Urothelium cell line (cell line): ENCODE measurements around the gene RET.
A peak's percentile ranks its signal among the peaks of the same experiment; 100 is the strongest.

Source experiments
- DNase-seq: peaks from one replicate; pipeline ENCODE4 v3.0.0; 2011; ENCODE audit warnings: low spot score, mixed read lengths
- FAIRE-seq: peaks from 2 replicates; lab custom pipeline; 2011; peaks lifted over from hg19 to GRCh38; lab: Jason Lieb, UNC

Gene RET

GRCh38 chr10:43105102-43105955 lies 28.5 kb downstream of the RET start:
- DNase-seq (peak; percentile 98), FAIRE-seq (peak; percentile 99)

- DNase-seq (no peak), FAIRE-seq (no peak)
Measured at GRCh38 chr10:43105956-43106229, 29.0 kb downstream of the RET start.

GRCh38 chr10:43106256-43107091 lies 29.6 kb downstream of the RET start:
- peak; percentile 50 for FAIRE-seq
- DNase-seq, result no peak

- DNase-seq (no peak), FAIRE-seq (no peak)
Measured at GRCh38 chr10:43108951-43109350, 32.1 kb downstream of the RET start.

GRCh38 chr10:43109671-43110249 lies 32.9 kb downstream of the RET start:
- peak; percentile 20 for FAIRE-seq

GRCh38 chr10:43110338-43111071 lies 33.6 kb downstream of the RET start:
- FAIRE-seq, result peak; percentile 48
- no peak for DNase-seq

More at GRCh38 chr10:43109671-43110249, 32.9 kb downstream of the RET start:
- no peak for DNase-seq

GRCh38 chr10:43111101-43111500 lies 34.2 kb downstream of the RET start:
- no peak for DNase-seq
- FAIRE-seq, result peak; percentile 20

GRCh38 chr10:43111921-43112607 lies 35.2 kb downstream of the RET start:
- FAIRE-seq (peak; percentile 55), DNase-seq (no peak)

- DNase-seq (no peak), FAIRE-seq (no peak)
Measured at GRCh38 chr10:43112608-43112961, 35.7 kb downstream of the RET start.

- FAIRE-seq, result no peak
- DNase-seq, result no peak
Measured at GRCh38 chr10:43113201-43114087, 36.6 kb downstream of the RET start.

GRCh38 chr10:43114088-43114742 lies 37.3 kb downstream of the RET start:
- FAIRE-seq, result peak; percentile 84
- DNase-seq, result no peak

GRCh38 chr10:43114743-43115611 lies 38.1 kb downstream of the RET start:
- peak; percentile 63 for FAIRE-seq
- no peak for DNase-seq

GRCh38 chr10:43115881-43116595 lies 39.2 kb downstream of the RET start:
- no peak for DNase-seq
- peak; percentile 68 for FAIRE-seq

- no peak for FAIRE-seq
- no peak for DNase-seq
Measured at GRCh38 chr10:43116596-43116995, 39.7 kb downstream of the RET start.

GRCh38 chr10:43117031-43117776 lies 40.3 kb downstream of the RET start:
- FAIRE-seq (peak; percentile 93), DNase-seq (no peak)

- DNase-seq, result no peak
- peak; percentile 42 for FAIRE-seq
Measured at GRCh38 chr10:43117777-43118583, 41.1 kb downstream of the RET start.
